HG03442 (cell line): ENCODE measurements around the gene EMID1.

Experiments used
- ATAC-seq: cut with Tn5 transposase; IDR thresholded peaks from one replicate; pipeline ENCODE4 v1.9.1; 2021; ENCODE audit warnings: mild to moderate bottlenecking, moderate library complexity; ENCODE audit not compliant: unreplicated experiment

Gene EMID1

GRCh38 chr22:29194184-29194583 lies 11.5 kb upstream of the EMID1 start:
- no peak for ATAC-seq

- ATAC-seq = no peak
Measured at GRCh38 chr22:29195118-29195963, 10.4 kb upstream of the EMID1 start.

- no peak for ATAC-seq
Measured at GRCh38 chr22:29195964-29196666, 9.6 kb upstream of the EMID1 start.

DNA sequence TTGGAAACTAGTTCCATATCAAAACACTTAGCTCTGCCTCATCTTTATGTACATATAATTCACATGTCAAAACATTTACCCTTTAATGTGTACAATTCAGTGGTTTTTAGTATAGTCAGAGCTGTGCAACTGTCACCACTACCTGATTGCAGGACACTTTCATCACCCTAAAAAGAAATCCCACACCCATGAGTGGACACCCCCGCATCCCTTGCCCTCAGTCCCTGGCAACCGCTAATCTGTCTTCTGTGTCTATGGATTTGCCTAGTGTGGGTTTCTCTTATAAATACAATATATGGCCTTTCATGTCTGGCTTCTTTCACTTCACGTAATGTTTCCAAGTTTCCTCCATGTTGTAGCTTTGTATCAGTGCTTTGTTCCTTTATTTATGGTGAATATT lies 8.6 kb upstream of the EMID1 start:
- ATAC-seq = no peak

DNA sequence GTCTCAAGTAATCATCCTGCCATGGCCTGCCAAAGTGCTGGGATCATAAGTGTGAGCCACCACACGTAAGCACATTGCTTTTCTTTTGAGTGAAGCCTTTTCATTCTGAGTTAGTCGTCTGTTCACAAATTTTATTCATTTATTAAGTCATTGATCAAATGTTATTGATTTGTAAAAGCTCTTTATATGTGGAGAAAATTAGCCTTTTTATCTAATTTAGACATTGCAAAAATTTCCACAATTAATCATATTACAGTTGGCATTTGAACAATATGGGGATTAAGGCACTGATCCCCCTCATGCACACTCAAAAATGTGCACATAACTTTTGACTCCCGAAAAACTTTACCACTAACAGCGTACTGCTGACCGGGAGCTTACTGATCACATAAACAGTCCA lies 7.5 kb upstream of the EMID1 start:
- ATAC-seq = no peak

GRCh38 chr22:29199702-29200400 lies 5.8 kb upstream of the EMID1 start:
- ATAC-seq = no peak

- ATAC-seq = no peak
Measured at GRCh38 chr22:29200901-29201300, 4.8 kb upstream of the EMID1 start.

GRCh38 chr22:29201782-29202181 lies 3.9 kb upstream of the EMID1 start:
- ATAC-seq = no peak

- ATAC-seq = peak; percentile 52
Measured at GRCh38 chr22:29202212-29203192, 3.2 kb upstream of the EMID1 start.

- no peak for ATAC-seq
Measured at GRCh38 chr22:29203488-29204454, 1.9 kb upstream of the EMID1 start.

DNA sequence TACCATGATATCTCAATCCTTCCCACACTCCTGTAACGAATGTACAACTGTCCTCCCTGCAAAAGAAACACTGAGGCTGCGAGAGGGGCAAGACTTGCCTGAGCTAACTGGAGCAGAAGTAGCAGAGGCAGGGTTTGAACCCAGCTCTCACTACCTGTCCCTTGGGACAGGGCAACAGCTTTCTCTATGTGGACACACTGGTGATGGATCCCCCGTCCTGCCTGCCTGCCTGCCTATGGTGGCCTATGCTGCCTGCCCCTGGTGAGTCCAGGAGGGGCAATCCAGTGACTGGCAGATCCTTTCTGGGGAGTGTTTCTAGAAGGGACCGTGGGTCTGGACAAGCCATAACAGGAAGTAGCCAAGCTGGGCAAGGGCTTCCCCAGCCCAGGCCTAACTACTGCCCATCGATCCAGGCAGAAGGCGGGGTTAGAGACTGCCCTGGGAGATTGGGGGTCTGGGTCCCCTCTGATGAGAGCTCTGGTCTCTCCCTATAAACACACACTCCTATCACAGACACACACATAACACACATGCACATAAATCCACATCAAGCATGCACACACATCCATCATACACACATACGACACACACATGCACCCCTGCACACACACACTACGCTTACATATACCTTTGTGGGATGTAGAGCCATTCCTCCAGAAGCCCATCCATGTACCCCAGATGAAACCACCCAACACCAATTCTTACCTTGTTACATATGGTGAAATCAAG lies 1.1 kb upstream of the EMID1 start:
- no peak for ATAC-seq

GRCh38 chr22:29205252-29205593 lies 473 bp upstream of the EMID1 start:
- ATAC-seq = no peak

DNA sequence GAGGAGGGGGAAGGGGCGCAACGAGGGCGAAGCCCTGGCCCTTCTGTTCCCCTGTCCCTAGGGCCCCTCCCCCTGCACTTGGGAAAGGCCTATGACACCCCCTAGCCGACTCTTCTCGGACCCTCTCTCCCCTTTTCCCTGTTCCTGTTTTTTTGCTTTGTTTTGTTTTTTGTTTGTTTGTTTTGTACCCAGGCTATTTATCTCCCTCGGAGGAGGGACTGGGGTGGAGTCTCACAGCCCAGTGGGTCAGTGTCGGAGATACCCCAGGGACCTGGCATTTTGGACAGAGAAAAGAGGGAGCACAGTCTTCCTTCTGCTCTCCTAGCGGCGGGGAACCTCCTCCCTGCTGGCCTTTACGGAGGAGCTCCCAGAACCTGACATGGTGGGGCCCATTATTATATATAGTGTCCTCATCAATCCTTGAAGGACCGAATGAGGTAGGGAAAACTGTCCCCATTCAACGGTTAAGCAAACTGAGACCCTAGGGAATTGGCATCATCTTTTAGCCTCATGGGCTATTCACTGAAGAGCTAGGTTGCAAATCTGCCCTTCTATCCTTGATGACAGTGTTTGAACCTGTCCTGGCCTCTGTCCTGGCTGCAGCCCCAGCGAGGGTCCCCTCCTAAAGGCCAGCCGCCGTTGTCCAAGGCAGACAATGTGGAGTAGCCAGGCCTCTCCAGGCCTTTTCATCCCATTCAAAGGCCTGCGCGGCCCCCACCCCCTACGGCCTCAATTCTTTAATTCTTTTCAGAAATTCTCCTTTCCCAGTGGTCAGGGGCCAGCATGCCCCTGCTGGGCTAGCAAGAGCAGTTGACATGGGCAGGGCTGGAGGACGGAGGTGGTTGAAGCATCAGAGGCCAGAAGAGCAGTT lies 911 bp downstream of the EMID1 start:
- no peak for ATAC-seq

DNA sequence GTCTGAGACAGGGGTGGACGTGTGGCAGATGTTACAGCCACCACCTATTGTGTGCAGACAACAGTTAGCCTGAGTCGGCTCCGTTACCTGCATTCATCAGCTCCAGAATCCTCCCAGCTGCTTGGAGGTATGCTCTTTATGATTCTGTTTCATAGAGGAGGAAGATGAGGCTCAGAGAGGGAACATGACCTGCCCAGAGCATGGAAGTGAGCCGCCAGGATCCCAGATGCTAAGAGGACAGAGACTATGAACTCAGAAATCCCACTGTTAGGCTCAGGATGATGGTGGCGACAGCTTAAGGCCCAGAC lies 1.5 kb downstream of the EMID1 start:
- ATAC-seq = no peak

- ATAC-seq = no peak
Measured at GRCh38 chr22:29207562-29208501, 2.1 kb downstream of the EMID1 start.

DNA sequence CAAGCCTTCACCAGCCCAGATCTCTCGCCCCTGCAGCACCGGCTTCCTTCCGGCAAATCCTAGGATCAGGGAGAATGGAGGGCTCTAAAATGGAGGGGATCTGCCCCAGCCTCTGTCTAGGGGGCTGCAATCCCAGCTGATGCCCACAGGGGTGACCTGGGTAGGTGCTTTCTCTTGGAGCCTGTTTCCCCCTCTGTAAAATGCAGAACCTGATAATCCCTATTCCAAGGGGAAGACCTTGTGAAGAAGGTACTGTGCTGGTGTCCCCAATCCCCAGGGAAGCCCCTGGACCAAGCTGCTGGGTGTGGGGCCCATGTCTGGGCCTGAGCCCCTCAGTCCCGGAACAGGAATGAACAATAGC lies 2.8 kb downstream of the EMID1 start:
- no peak for ATAC-seq
